ENCODE measurements around the gene ADGRB2. TPM values are rescaled to one million over a fixed set of nuclear protein-coding genes. Genes with fewer than 3 reads are reported as not detected.

The ADGRB2 gene
- total and polyA plus RNA-seq, 2 of the 4 experiments (the other 2 are of a cell fraction) = 2.2 to 11.9 TPM

GRCh38 chr1:31762726-31763670, 1.1 kb downstream of the ADGRB2 start:
- H3K4ac ChIP-seq (ENCODE audit: low read depth, low read length) = peak overlapping the region; percentile 72; the same call in 1 of the 2 replicates
- 2% methylated on average over 30 of the region's 60 CpGs; no CpG with 5 or more reads in 1 of the 2 experiments for WGBS, 2 experiments (ENCODE audit: extremely low coverage in 2 of 2, insufficient read length in 1 of 2)
- BruUV-seq (replicated peaks) = no TSS peak
- H2AFZ ChIP-seq (replicated peaks; ENCODE audit: low read length, poor library complexity) = peak overlapping the region; percentile 93
- peak overlapping the region in 1 of 2 experiments; percentile 47; a peak in 1 of 4 replicates for H4K8ac ChIP-seq (ENCODE audit: low read depth in 2 of 2, low read length in 2 of 2)
- H4K20me1 ChIP-seq (ENCODE audit: insufficient read depth, low read length) = peaks cover 9% of the 10 kb centered on the region
- no peak overlapping the region for H2BK5ac ChIP-seq (ENCODE audit: low read depth, low read length, poor library complexity, severe bottlenecking)
- H3K14ac ChIP-seq (replicated peaks; ENCODE audit: low read depth, low read length) = 0 out of 2 replicates have a peak overlapping the region, but pooled peaks have one; percentile 11
- CTCF ChIA-PET = interaction anchor here (0.6 to 1.0 kb wide), 6 partner anchors 13 to 283 kb away, joined by 3 to 6 read pairs (median 4); no protein-coding TSS in a partner anchor
- no peak overlapping the region; the same call in none of the 2 replicates for H2AK5ac ChIP-seq (ENCODE audit: low read depth, low read length)
- in situ Hi-C loops (cut with MboI; ENCODE audit: low sequenced_read_pairs) = no loop called here
- no peak overlapping the region for H4K5ac ChIP-seq (ENCODE audit: low read depth, low read length)
- H3K56ac ChIP-seq (ENCODE audit: extremely low read depth, insufficient read depth, low read length) = no peak overlapping the region
- ATAC-seq (ENCODE audit: low read depth) (peak; percentile 40), DNase-seq (peak; percentile 27)
- peaks cover 11% of the 10 kb centered on the region for H3K9me1 ChIP-seq (ENCODE audit: insufficient read depth, low read length)
- dilution Hi-C loops (cut with HindIII; ENCODE audit: low sequenced_read_pairs, unreplicated experiment) = no loop called here
- peak overlapping the region; percentile 42 for H3K9ac ChIP-seq (ENCODE audit: low read depth, low read length)
- no peak overlapping the region for H3K18ac ChIP-seq (ENCODE audit: low read depth, low read length)
- H3K23ac ChIP-seq (ENCODE audit: low read depth, low read length) = peak overlapping the region; percentile 91
- H3K9me3 ChIP-seq (ENCODE audit: control insufficient read depth, insufficient read depth, low read length) = no peaks in the 10 kb centered on the region
- H3K27me3 ChIP-seq (ENCODE audit: control insufficient read depth, insufficient read depth, low read length) = peaks cover 7% of the 10 kb centered on the region
- peaks cover 21% of the 10 kb centered on the region for H3K4me1 ChIP-seq (ENCODE audit: control insufficient read depth, insufficient read depth, low read length)
- no peak overlapping the region for H2BK15ac ChIP-seq (ENCODE audit: low read depth, low read length)
- peaks cover 0 to 32% of the 10 kb centered on the region in 2 experiments; a peak in 2 of 4 replicates for H3K79me1 ChIP-seq (ENCODE audit: low read depth in 1 of 2, low read length in 2 of 2)
- H2AK9ac ChIP-seq (replicated peaks; ENCODE audit: low read depth, low read length, poor library complexity) = peak overlapping the region; percentile 85
- POLR2A ChIA-PET (ENCODE audit: unreplicated experiment) = interaction anchor here (1.2 kb wide), 1 partner anchor 26 kb away, joined by 3 read pairs; no protein-coding TSS in a partner anchor
- no peaks in the 10 kb centered on the region for H3K36me3 ChIP-seq (ENCODE audit: control insufficient read depth, insufficient read depth, low read length)
- peak overlapping the region; percentile 47 for H3K4me3 ChIP-seq (ENCODE audit: insufficient read depth, low read depth, low read length)
- H3K4me2 ChIP-seq (ENCODE audit: low read depth, low read length) = peak overlapping the region; percentile 88
- peak overlapping the region; percentile 32; the same call in 1 of the 2 replicates for H2BK20ac ChIP-seq (ENCODE audit: low read depth, low read length)
- intact Hi-C loops (cut with micrococcal nuclease) = loop anchor here (1.0 to 2.0 kb wide), 2 partner anchors 26 to 300 kb away; no protein-coding TSS in a partner anchor
- H4K91ac ChIP-seq (ENCODE audit: insufficient read depth, low read depth, low read length) = no peak overlapping the region; the same call in 1 of the 2 replicates
- peak overlapping the region; percentile 19; the same call in 1 of the 2 replicates for H2BK120ac ChIP-seq (ENCODE audit: low read depth, low read length)
- H3K27ac ChIP-seq (ENCODE audit: insufficient read depth, low read length) = no peak overlapping the region
- TF ChIP-seq, protein P1, sequence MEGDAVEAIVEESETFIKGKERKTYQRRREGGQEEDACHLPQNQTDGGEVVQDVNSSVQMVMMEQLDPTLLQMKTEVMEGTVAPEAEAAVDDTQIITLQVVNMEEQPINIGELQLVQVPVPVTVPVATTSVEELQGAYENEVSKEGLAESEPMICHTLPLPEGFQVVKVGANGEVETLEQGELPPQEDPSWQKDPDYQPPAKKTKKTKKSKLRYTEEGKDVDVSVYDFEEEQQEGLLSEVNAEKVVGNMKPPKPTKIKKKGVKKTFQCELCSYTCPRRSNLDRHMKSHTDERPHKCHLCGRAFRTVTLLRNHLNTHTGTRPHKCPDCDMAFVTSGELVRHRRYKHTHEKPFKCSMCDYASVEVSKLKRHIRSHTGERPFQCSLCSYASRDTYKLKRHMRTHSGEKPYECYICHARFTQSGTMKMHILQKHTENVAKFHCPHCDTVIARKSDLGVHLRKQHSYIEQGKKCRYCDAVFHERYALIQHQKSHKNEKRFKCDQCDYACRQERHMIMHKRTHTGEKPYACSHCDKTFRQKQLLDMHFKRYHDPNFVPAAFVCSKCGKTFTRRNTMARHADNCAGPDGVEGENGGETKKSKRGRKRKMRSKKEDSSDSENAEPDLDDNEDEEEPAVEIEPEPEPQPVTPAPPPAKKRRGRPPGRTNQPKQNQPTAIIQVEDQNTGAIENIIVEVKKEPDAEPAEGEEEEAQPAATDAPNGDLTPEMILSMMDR (conservative IDR thresholded peaks at IDR 0.05; ENCODE audit: low read depth, low read length) = peak; percentile 71
- TF ChIP-seq POLR2A (IDR thresholded peaks at IDR 0.05; ENCODE audit: low read depth, low read length) = no peak
- TF ChIP-seq BHLHE40 (IDR thresholded peaks at IDR 0.05; ENCODE audit: low read depth, low read length) = peak; percentile 59
- no peak for TF ChIP-seq MXI1 (IDR thresholded peaks at IDR 0.05; ENCODE audit: borderline replicate concordance, low read depth, low read length)
- TF ChIP-seq RAD21 (IDR thresholded peaks at IDR 0.05; ENCODE audit: low read length) = peak; percentile 56
- no peak for TF ChIP-seq FOS (IDR thresholded peaks at IDR 0.05; ENCODE audit: low read depth, low read length)
- no peak for TF ChIP-seq USF2 (IDR thresholded peaks at IDR 0.05; ENCODE audit: low read depth, low read length)
- TF ChIP-seq RFX5 (IDR thresholded peaks at IDR 0.05; ENCODE audit: low read depth, low read length) = no peak
- TF ChIP-seq NFE2L2 (IDR thresholded peaks at IDR 0.05; ENCODE audit: low read depth, low read length) = no peak
- no peak for TF ChIP-seq ELK1 (IDR thresholded peaks at IDR 0.05; ENCODE audit: borderline replicate concordance, low read depth, low read length)
- peak; percentile 43 for TF ChIP-seq SMC3 (IDR thresholded peaks at IDR 0.05; ENCODE audit: low read depth, low read length)
- no peak for TF ChIP-seq CEBPB (IDR thresholded peaks at IDR 0.05; ENCODE audit: low read depth, low read length)

Measured in IMR-90 (cell line).